ENCODE data around the gene AGRP. TPM values are rescaled to one million over a fixed set of nuclear protein-coding genes. Genes with fewer than 3 reads are reported as not detected.

The AGRP gene
- total and polyA plus RNA-seq, 2 of the 4 experiments (the other 2 are of a cell fraction), result not detected

GRCh38 chr16:67530013-67530939 is 46.9 kb upstream of the AGRP start (continued):
- TF ChIP-seq CHD1 (IDR thresholded peaks at IDR 0.05; ENCODE audit: low read depth, low read length), result no peak
- no peak for TF ChIP-seq RFX5 (IDR thresholded peaks at IDR 0.05; ENCODE audit: low read depth, low read length)
- no peak for TF ChIP-seq NFE2L2 (IDR thresholded peaks at IDR 0.05; ENCODE audit: low read depth, low read length)

DNA sequence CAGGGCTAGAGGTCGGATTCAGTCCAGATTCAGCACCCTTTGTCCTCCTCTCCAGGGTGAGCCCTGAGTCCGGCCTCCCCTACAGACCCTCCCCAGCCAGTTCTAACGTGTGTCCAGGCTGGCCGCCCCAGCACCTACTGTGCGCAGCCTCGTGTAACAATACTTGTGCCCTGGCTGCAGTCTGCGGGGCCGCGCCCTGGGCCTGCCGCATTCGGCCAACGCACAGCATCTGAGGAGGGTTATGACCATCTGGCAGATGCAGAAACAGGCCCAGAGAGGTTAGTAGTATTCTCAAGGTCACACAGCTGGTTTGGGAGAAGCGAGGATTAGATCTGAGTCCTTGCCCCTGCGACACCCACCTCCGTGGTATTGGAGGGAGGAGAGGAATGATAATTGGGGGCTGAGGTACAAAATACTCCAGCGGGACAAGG is 46.2 kb upstream of the AGRP start:
- no TSS peak for BruUV-seq (replicated peaks)
- H4K8ac ChIP-seq (ENCODE audit: low read depth in 2 of 2, low read length in 2 of 2), result peak overlapping the region; percentile 74 to 85
- no peaks in the 10 kb centered on the region for H3K27me3 ChIP-seq (ENCODE audit: control insufficient read depth, insufficient read depth, low read length)
- peak overlapping the region; percentile 51; the same call in 2 of the 3 replicates for H2BK15ac ChIP-seq (ENCODE audit: low read depth, low read length)
- H3K18ac ChIP-seq (ENCODE audit: low read depth, low read length), result peak overlapping the region; percentile 51
- peak overlapping the region; percentile 74 for H2BK5ac ChIP-seq (ENCODE audit: low read depth, low read length, poor library complexity, severe bottlenecking)
- no peak overlapping the region for H2BK20ac ChIP-seq (ENCODE audit: low read depth, low read length)
- peak overlapping the region; percentile 74 for H2AFZ ChIP-seq (replicated peaks; ENCODE audit: low read length, poor library complexity)
- H3K56ac ChIP-seq (ENCODE audit: extremely low read depth, insufficient read depth, low read length), result peak overlapping the region; percentile 84
- POLR2A ChIA-PET (ENCODE audit: unreplicated experiment), result no interaction called here
- no peak for DNase-seq
- peaks cover 27 to 48% of the 10 kb centered on the region in 2 experiments for H3K79me1 ChIP-seq (ENCODE audit: low read depth in 1 of 2, low read length in 2 of 2)
- WGBS, 2 experiments (ENCODE audit: extremely low coverage in 2 of 2, insufficient read length in 1 of 2), result 0% methylated on average over 3 of the region's 16 CpGs; no CpG with 5 or more reads in 1 of the 2 experiments
- peak overlapping the region; percentile 90 for H4K5ac ChIP-seq (ENCODE audit: low read depth, low read length)
- H2BK120ac ChIP-seq (ENCODE audit: low read depth, low read length), result peak overlapping the region; percentile 81
- peaks cover 15% of the 10 kb centered on the region for H3K4me1 ChIP-seq (ENCODE audit: control insufficient read depth, insufficient read depth, low read length)
- no peaks in the 10 kb centered on the region for H3K36me3 ChIP-seq (ENCODE audit: control insufficient read depth, insufficient read depth, low read length)
- H2AK9ac ChIP-seq (replicated peaks; ENCODE audit: low read depth, low read length, poor library complexity), result peak overlapping the region; percentile 86
- no peaks in the 10 kb centered on the region for H3K9me3 ChIP-seq (ENCODE audit: control insufficient read depth, insufficient read depth, low read length)
- peaks cover 41% of the 10 kb centered on the region for H4K20me1 ChIP-seq (ENCODE audit: insufficient read depth, low read length)
- peak overlapping the region; percentile 85 for H3K4me3 ChIP-seq (ENCODE audit: insufficient read depth, low read depth, low read length)
- H4K91ac ChIP-seq (ENCODE audit: insufficient read depth, low read depth, low read length), result peak overlapping the region; percentile 80
- intact Hi-C loops (cut with micrococcal nuclease), result loop anchor here (10.0 kb wide), 1 partner anchor 275 kb away; the partner anchor contains the start of genes RANBP10 and TSNAXIP1
- peak overlapping the region; percentile 93 for H3K9ac ChIP-seq (ENCODE audit: low read depth, low read length)
- CTCF ChIA-PET, result interaction anchor here (1.5 kb wide), 1 partner anchor 9 kb away, joined by 7 read pairs; no protein-coding TSS in a partner anchor
- H2AK5ac ChIP-seq (ENCODE audit: low read depth, low read length), result peak overlapping the region; percentile 98
- peaks cover 20% of the 10 kb centered on the region for H3K9me1 ChIP-seq (ENCODE audit: insufficient read depth, low read length)
- in situ Hi-C loops (cut with MboI; ENCODE audit: low sequenced_read_pairs), result loop anchor here (10.0 to 25.0 kb wide), 2 partner anchors 135 to 408 kb away; partner anchors contain the start of genes ACD, C16orf86, CTRL and ENKD1
- TF ChIP-seq SMC3 (IDR thresholded peaks at IDR 0.05; ENCODE audit: low read depth, low read length) (no peak), FOS (IDR thresholded peaks at IDR 0.05; ENCODE audit: low read depth, low read length) (no peak), USF2 (IDR thresholded peaks at IDR 0.05; ENCODE audit: low read depth, low read length) (no peak), RFX5 (IDR thresholded peaks at IDR 0.05; ENCODE audit: low read depth, low read length) (no peak), RAD21 (IDR thresholded peaks at IDR 0.05; ENCODE audit: low read length) (no peak), CHD1 (IDR thresholded peaks at IDR 0.05; ENCODE audit: low read depth, low read length) (no peak; the same call in 1 of the 2 replicates), MXI1 (IDR thresholded peaks at IDR 0.05; ENCODE audit: borderline replicate concordance, low read depth, low read length) (no peak)
- TF ChIP-seq, protein P1, sequence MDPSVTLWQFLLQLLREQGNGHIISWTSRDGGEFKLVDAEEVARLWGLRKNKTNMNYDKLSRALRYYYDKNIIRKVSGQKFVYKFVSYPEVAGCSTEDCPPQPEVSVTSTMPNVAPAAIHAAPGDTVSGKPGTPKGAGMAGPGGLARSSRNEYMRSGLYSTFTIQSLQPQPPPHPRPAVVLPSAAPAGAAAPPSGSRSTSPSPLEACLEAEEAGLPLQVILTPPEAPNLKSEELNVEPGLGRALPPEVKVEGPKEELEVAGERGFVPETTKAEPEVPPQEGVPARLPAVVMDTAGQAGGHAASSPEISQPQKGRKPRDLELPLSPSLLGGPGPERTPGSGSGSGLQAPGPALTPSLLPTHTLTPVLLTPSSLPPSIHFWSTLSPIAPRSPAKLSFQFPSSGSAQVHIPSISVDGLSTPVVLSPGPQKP (IDR thresholded peaks at IDR 0.05; ENCODE audit: borderline replicate concordance, low read depth, low read length), result no peak
- peak overlapping the region; percentile 96 for H3K14ac ChIP-seq (replicated peaks; ENCODE audit: low read depth, low read length)
- peak overlapping the region; percentile 88 for H3K27ac ChIP-seq (ENCODE audit: insufficient read depth, low read length)
- peak overlapping the region; percentile 94 for H3K4me2 ChIP-seq (ENCODE audit: low read depth, low read length)
- dilution Hi-C loops (cut with HindIII; ENCODE audit: low sequenced_read_pairs, unreplicated experiment), result no loop called here
- H3K4ac ChIP-seq (ENCODE audit: low read depth, low read length), result peak overlapping the region; percentile 96
- peak overlapping the region; percentile 98 for H3K23ac ChIP-seq (ENCODE audit: low read depth, low read length)
- ATAC-seq (ENCODE audit: low read depth), result peak; percentile 8
